Stimulated activated naive CD4-positive, alpha-beta T cell (primary cell): ENCODE measurements around the gene TRPV3.
"Not testable (repeated sequence)": the region's sequence is repeated elsewhere in the genome, so short reads cannot be mapped to it uniquely, and the experiment has no call there.

Experiments
- DNase-seq, 6 experiments: peaks; one replicate each; lab custom pipeline; 2025; lab: John Stamatoyannopoulos, UW

Gene TRPV3

DNA sequence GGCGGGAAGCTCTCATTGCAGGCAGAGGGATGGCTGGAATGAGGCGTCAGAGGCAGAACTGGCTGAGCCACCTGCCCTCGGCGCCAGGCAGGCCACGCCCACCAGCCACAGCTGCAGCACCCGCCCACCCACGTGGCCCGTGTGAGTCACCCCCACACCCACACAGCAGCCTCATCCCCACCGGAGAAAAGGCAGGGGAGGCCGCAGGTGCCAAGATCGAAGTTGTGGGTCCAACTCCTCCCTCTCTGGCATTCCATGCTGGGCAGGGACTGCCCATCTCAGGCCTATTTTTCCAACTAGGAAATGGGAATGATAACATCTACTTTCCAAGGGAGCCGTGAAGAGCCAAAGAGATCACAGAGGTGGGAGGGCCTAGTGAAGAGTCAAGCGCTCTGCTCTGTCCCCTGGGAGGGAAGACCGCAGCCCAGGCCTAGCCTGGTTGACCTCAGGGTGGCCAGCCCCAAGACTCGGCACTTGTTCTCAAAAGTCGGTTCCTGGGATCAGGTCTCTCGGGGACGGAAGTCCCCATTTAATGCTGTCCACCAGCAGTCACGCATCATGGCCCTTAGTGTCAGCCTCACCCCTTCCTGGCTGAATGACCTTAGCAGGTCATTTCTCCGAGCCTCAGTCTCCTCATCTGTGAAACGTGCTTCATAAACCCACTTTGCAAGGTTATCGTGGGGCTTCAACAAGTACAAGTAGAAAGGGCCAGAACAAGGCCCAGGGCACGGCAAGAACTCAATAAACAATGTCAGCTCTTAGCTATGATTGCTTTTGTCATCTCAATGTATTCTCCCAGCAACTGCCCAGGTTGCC, at the start of gene TRPV3:
Gene TRPV3 (minus strand): TSS at position 45 of the 816 bp plus-strand sequence. CDS start 2,962 bp downstream, outside the sequence.
- no peak for DNase-seq

DNA sequence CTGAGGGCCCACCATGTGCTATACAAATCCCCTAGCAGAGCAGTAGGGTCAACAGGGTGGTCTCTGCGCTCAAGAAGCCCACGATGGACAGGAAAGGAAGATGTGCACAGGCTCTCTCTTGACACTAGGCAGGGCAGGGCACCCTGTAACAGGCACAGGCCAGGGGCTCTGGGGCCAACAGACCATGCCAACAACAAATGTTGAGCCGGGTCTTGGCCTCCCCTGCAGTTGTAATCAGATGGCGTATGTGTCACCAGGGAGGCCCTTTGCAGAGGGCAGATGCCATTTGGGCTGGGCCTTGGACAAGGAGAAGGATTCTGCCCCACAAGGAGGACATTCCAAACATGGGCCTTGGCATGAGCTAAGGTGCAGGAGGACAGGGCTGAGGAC, 46.3 kb upstream of the TRPV3 start:
- DNase-seq = no peak

DNA sequence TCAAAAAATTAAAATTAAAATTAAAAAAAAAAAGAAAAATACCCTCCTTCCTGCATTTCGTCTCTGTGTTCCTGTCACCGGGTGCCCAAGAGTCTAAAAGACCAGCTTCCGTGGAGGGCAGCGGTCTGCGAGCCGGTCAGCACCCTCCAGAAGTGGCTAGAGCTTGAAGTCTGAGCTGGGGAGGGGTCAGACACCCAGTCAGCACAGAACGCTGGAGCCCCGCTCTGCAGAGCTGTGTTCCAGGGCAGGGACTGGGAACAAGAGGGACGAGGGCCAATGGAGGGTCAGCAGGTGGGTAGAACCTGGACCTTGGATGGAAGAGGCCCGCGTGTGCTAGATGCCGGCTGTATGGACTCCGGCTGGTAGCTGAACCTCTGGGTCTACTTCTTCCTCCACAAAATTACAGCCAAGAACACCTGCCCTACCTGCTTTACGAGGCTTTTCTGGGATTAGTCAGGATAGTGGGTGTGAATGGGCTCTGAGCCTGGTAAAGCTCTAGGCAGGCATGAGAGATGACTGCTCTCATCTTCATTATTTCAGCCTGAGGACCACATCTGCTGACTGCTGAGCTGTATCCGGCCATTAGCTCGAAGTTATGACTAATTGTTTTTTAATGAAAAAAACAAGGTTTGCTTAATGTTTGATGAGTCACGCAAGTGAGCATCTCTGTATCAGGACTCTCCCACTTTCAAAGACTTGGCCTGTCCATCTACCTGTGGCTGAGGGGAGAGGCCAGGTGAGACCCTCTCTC, 45.7 kb upstream of the TRPV3 start:
- DNase-seq = no peak

DNA sequence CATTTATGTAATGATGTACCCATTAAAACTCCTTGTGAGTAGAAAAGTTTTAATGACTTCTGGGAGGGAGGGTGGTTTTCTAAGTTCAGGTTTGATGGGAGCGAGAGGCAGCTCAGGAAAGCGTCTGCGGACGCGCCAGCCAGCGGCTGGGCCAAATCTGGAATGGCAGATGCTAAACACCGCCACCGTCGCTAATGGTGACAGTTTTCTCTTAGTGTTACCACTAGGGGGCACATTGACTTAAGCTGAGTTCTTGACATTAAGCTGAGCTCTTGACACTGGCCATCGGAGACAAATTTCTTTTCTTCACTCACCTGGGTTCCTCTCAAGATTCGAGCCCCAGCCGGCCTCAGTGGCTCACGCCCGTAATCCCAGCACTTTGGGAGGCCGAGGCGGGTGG, 44.9 kb upstream of the TRPV3 start:
- no peak for DNase-seq

GRCh38 chr17:3600529-3601205, 43.1 kb upstream of the TRPV3 start:
- no peak for DNase-seq

DNA sequence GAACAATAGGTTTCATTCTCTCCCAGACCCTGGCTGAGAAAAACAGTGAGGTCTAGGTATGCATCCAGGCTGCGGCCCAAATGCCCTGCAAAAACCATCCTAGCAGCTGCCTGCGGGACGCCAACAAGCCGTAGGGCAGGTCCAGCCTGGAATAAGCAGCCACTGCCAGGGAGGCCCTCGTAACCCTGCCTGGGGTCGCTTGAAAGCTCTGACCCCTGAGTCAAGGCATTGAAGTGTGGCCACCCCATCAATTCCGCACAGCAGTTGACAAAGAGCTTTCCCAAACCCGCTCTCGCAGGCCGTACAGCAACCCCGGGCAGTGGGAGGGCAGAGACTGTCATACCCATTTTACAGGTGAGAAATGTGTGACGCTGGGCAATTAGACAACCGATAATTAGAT, 40.5 kb upstream of the TRPV3 start:
- DNase-seq = no peak

- no peak for DNase-seq
Observed at GRCh38 chr17:3596804-3597464, 39.3 kb upstream of the TRPV3 start.

GRCh38 chr17:3594976-3595375, 37.4 kb upstream of the TRPV3 start:
- no peak for DNase-seq

- DNase-seq = no peak
Observed at GRCh38 chr17:3594051-3594800, 36.6 kb upstream of the TRPV3 start.

GRCh38 chr17:3593384-3593783, 35.8 kb upstream of the TRPV3 start:
- no peak for DNase-seq

- no peak for DNase-seq
Observed at GRCh38 chr17:3592216-3592860, 34.7 kb upstream of the TRPV3 start.

GRCh38 chr17:3590768-3591167, 33.2 kb upstream of the TRPV3 start:
- no peak for DNase-seq

DNA sequence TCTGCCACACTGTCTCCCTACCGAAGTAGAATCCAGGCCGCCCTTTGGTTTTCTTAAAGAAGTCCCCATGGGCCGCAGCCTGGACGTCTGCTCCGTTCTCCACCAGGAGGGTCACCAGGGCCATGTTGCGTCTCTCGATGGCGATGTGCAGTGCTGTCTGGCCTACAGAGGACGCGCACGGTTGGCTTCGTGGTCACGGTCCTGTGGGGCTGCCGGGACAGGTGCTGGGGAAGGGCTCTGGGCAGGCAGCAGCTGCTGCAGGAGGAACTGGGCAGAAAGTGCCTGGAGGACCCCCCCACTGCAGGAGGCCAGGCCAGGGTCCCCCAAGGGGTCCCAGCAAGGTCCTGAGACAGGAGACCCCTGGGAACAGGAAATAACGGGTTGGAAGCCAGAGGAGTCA, 32.6 kb upstream of the TRPV3 start:
- no peak for DNase-seq

DNA sequence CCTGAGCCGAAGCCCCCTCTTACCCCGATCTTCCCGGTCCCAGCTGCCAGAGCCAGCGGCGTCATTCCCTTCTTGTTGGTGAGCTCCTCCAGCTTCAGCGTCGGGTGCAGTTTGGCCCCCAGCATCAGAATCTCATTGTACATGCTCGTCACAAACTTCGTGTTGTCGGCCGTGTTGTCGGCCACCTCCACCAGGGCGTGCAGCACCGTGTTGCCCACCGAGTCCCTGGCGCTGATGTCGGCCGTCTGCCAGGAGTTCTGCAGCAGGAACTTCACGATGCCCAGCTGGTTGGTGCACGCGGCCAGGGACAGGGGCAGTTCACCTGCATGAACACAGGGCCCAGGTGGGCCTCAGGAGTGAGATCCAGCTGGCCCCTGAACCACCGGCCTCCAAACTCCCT, 32.2 kb upstream of the TRPV3 start:
- no peak for DNase-seq

DNA sequence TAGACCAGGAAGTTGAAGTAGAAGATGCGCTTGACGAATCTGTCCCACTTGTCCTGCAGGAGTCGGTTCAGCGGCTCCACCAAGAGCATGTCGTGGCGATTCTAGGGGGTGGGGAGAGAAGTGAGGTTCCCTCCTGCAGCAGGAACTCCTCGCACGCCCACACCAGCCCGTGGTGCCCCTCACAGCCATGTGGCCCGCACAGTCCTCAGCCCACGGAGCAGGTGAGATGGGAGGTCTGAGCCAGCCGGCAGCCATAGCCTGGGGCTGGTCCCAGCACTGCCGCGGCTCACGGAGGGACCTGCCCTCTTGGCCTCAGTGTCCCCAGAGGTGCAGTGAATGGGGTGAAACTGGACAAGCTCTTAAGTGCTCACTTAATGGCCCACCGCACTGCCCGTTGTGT, 28.2 kb upstream of the TRPV3 start:
- DNase-seq = no peak

DNA sequence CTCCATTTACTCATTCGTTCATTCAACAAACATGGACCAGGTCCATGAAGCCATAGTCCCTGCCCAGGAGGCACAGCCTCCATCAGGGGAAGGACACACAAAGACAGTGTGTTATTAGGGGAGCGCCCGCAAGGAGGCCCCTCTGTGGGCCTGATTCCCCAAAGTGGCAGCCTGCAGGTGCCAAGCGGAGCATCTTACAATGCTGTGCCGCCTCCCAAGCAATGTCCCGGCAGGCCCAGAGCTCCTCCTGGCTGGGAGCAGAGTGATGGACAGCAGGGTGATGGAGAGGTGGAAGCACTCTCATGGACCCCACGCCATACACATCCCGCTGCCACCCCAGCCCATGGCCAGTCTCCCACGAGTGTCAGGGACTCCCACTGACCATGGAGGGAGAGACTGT, 25.8 kb upstream of the TRPV3 start:
- DNase-seq = no peak

- DNase-seq = no peak
Observed at GRCh38 chr17:3582915-3583314, 25.3 kb upstream of the TRPV3 start.

DNA sequence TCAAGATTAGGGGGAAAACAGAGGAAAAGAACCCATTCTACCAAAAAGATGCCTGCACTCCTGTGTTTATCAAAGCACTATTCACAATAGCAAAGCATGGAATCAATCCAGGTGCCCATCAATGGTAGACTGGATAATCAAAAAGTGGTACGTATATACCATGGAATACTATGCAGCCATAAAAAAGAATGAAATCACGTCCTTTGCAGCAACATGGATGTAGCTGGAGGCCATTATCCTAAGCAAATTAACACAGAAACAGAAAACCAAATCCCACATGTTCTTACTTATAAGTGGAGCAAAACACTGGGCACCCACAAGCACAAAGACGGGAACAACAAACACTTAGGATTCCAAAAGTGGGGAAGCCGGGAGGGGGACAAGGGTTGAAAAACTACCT, 21.1 kb upstream of the TRPV3 start:
- DNase-seq = not testable (repeated sequence)

GRCh38 chr17:3576970-3577369, 19.4 kb upstream of the TRPV3 start:
- DNase-seq = no peak

- DNase-seq = no peak
Observed at GRCh38 chr17:3575511-3575910, 17.9 kb upstream of the TRPV3 start.

GRCh38 chr17:3574231-3574630, 16.6 kb upstream of the TRPV3 start:
- DNase-seq = no peak
